CD14-positive monocyte (primary cell): Measurements from ENCODE around the gene PIM2. TPM values are rescaled to one million over a fixed set of nuclear protein-coding genes. Genes with fewer than 3 reads are reported as not detected.

Experiments
- DNase-seq, 3 donors: peaks; one replicate each; pipeline ENCODE4 v3.0.0-alpha.2; 2011 to 2022
- H2AFZ ChIP-seq: 2 replicates; pipeline ENCODE4 v1.6.0; 2012; ENCODE audit warnings: mild to moderate bottlenecking, low read depth, low read length, inconsistent platforms; ENCODE audit not compliant: insufficient read depth, poor library complexity, severe bottlenecking
- H3K27ac ChIP-seq, 2 donors: 1 replicate in 1 of 2; 2 replicates in 1 of 2; pipeline ENCODE4 v1.5.1; 2012 to 2013; ENCODE audit warnings: low read length in 2 of 2, control low read depth in 1 of 2, inconsistent platforms in 1 of 2, low read depth in 1 of 2, mild to moderate bottlenecking in 1 of 2
- H3K27me3 ChIP-seq, 2 donors: one replicate each; pipeline versions ENCODE4 v1.6.0 to v1.6.1; 2011 to 2013; ENCODE audit warnings: low read length in 2 of 2; ENCODE audit not compliant: control insufficient read depth in 2 of 2, insufficient read depth in 2 of 2
- H3K36me3 ChIP-seq, 2 donors: replicated peaks in 1 of 2; 1 replicate in 1 of 2; 2 replicates in 1 of 2; pipeline versions ENCODE4 v1.5.1 to v1.6.1; 2012 to 2013; ENCODE audit warnings: low read length in 2 of 2, control low read depth in 1 of 2, inconsistent platforms in 1 of 2, mild to moderate bottlenecking in 1 of 2; ENCODE audit not compliant: insufficient read depth in 2 of 2, control insufficient read depth in 1 of 2
- H3K4me1 ChIP-seq, 2 donors: 1 replicate in 1 of 2; 2 replicates in 1 of 2; pipeline versions ENCODE4 v1.5.1 to v1.6.1; 2012 to 2013; ENCODE audit warnings: low read length in 2 of 2, control low read depth in 1 of 2, inconsistent platforms in 1 of 2, mild to moderate bottlenecking in 1 of 2, moderate library complexity in 1 of 2; ENCODE audit not compliant: insufficient read depth in 2 of 2, control insufficient read depth in 1 of 2
- H3K4me2 ChIP-seq: replicated peaks from 2 replicates; pipeline ENCODE3; 2012; ENCODE audit warnings: low read length, moderate library complexity, mild to moderate bottlenecking; ENCODE audit not compliant: poor library complexity, severe bottlenecking; ENCODE audit errors: extremely low read depth
- H3K4me3 ChIP-seq, 3 experiments: fragments of 200-600 bp in 1 of 3; sonication (generic) in 1 of 3; replicated peaks in 1 of 3; 1 replicate in 2 of 3; 2 replicates in 1 of 3; pipeline ENCODE4 v1.5.1; 2011 to 2013; ENCODE audit warnings: low read length in 3 of 3, mild to moderate bottlenecking in 3 of 3, control low read depth in 2 of 3, low read depth in 2 of 3, inconsistent platforms in 1 of 3, moderate library complexity in 1 of 3
- H3K79me2 ChIP-seq: 2 replicates; pipeline ENCODE4 v1.6.0; 2012; ENCODE audit warnings: mild to moderate bottlenecking, control low read depth, inconsistent platforms, low read length, moderate library complexity; ENCODE audit not compliant: insufficient read depth
- H3K9ac ChIP-seq: 2 replicates; pipeline ENCODE4 v1.6.0; 2017; ENCODE audit warnings: low read length, mild to moderate bottlenecking; ENCODE audit not compliant: insufficient read depth, poor library complexity, severe bottlenecking
- H3K9me3 ChIP-seq, 2 donors: replicated peaks in 1 of 2; 1 replicate in 1 of 2; 2 replicates in 1 of 2; pipeline versions ENCODE4 v1.5.1 to v1.6.1; 2012 to 2013; ENCODE audit warnings: low read length in 2 of 2, control low read depth in 1 of 2; ENCODE audit not compliant: control insufficient read depth in 1 of 2, insufficient read depth in 1 of 2
- H4K20me1 ChIP-seq: 2 replicates; pipeline ENCODE4 v1.6.0; 2012; ENCODE audit warnings: mild to moderate bottlenecking, low read length, control low read depth, moderate library complexity; ENCODE audit not compliant: insufficient read depth
- H3K27ac Mint-ChIP-seq, 7 donors: one replicate each; pipeline ENCODE4 v1.8.0; 2020; ENCODE audit warnings: mild to moderate bottlenecking in 7 of 7, mixed read lengths in 7 of 7, moderate library complexity in 6 of 7, inconsistent platforms in 2 of 7
- H3K27me3 Mint-ChIP-seq, 3 donors: one replicate each; pipeline ENCODE4 v1.8.0; 2021 to 2022; ENCODE audit warnings: low read depth in 3 of 3, mild to moderate bottlenecking in 3 of 3, mixed read lengths in 3 of 3, moderate library complexity in 3 of 3, inconsistent platforms in 1 of 3
- H3K36me3 Mint-ChIP-seq, 2 donors: one replicate each; pipeline ENCODE4 v1.8.0; 2020; ENCODE audit warnings: mixed read lengths in 2 of 2, inconsistent platforms in 1 of 2, mild to moderate bottlenecking in 1 of 2
- H3K4me1 Mint-ChIP-seq: one replicate; pipeline ENCODE4 v1.8.0; 2020; ENCODE audit warnings: mild to moderate bottlenecking, mixed read lengths
- H3K4me3 Mint-ChIP-seq, 2 donors: one replicate each; pipeline ENCODE4 v1.8.0; 2020; ENCODE audit warnings: mild to moderate bottlenecking in 2 of 2, mixed read lengths in 2 of 2, moderate library complexity in 1 of 2
- H3K9me3 Mint-ChIP-seq, 7 donors: one replicate each; pipeline ENCODE4 v1.8.0; 2020 to 2022; ENCODE audit warnings: mixed read lengths in 7 of 7, mild to moderate bottlenecking in 6 of 7, moderate library complexity in 6 of 7, inconsistent platforms in 2 of 7
- CTCF ChIP-seq: fragments of 200-600 bp; IDR thresholded peaks from one replicate; pipeline ENCODE4 v1.8.0; 2022; ENCODE audit warnings: antibody characterized with exemption, mild to moderate bottlenecking
- WGBS: methylation state at CpG from one replicate; pipeline ENCODE4 v1.1.5; 2013; ENCODE audit warnings: missing lambda C conversion rate; ENCODE audit not compliant: insufficient coverage; 5-methylcytosine and 5-hydroxymethylcytosine counted together
- intact Hi-C, 2 donors: fragments of 100-400 bp; cut with micrococcal nuclease; formaldehyde crosslinking; loops; one replicate each; pipeline versions ENCODE4 v1.15.0 to v1.15.1; 2023
- polyA plus RNA-seq, 3 donors: library from polyadenylated mRNA; depleted of rRNA in 1 of 3; unstranded in 2 of 3; stranded (reverse) in 1 of 3; fragments of 300-500 nt in 2 of 3; fragments of >200 nt in 1 of 3; fragmentation: Illumina TruSeq in 2 of 3; gene quantifications; 1 replicate in 2 of 3; 2 replicates in 1 of 3; pipeline ENCODE4 v1.2.3, GENCODE V29; 2012 to 2021

PIM2 gene
- polyA plus RNA-seq, 3 donors, result 6.7 to 39.4 (median 9.9) TPM

GRCh38 chrX:48919947-48920717, 1.3 kb upstream of the PIM2 start:
- Mint-ChIP-seq H3K36me3 (peaks cover 23 to 34% of the 10 kb centered on the region in 2 donors), H3K27ac (peak overlapping the region in 5 of 7 donors; percentile 88 to 94 (median 89)), H3K4me1 (peaks cover 26% of the 10 kb centered on the region), H3K9me3 (peaks cover 0 to 9% (median 2%) of the 10 kb centered on the region in 7 donors), H3K27me3 (peaks cover 0 to 12% (median 0%) of the 10 kb centered on the region in 3 donors), H3K4me3 (peak overlapping the region; percentile 79 to 86)
- peaks cover 10% of the 10 kb centered on the region for H3K79me2 ChIP-seq
- intact Hi-C loops, result loop anchor here (5.0 to 10.0 kb wide), 3 partner anchors 37 to 235 kb away; partner anchors contain the start of genes OTUD5 (in 1 of the 2), TFE3 (in 1 of the 2) and WAS (in 1 of the 2)
- peak overlapping the region; percentile 86 for H3K4me2 ChIP-seq
- peaks cover 19 to 33% of the 10 kb centered on the region in 2 donors for H3K36me3 ChIP-seq
- no peak overlapping the region for H2AFZ ChIP-seq
- peak in 1 of 3 donors; percentile 26 for DNase-seq
- no peak for TF ChIP-seq CTCF
- no peaks in the 10 kb centered on the region for H3K27me3 ChIP-seq
- no peak overlapping the region for H3K27ac ChIP-seq
- 6% methylated on average over 4 of the region's 8 CpGs for WGBS
- peaks cover 24 to 27% of the 10 kb centered on the region in 2 donors for H3K4me1 ChIP-seq
- no peaks in the 10 kb centered on the region for H4K20me1 ChIP-seq
- no peak overlapping the region for H3K9ac ChIP-seq
- no peaks in the 10 kb centered on the region for H3K9me3 ChIP-seq
- no peak overlapping the region for H3K4me3 ChIP-seq

- Histone ChIP-seq H3K79me2 (peaks cover 10% of the 10 kb centered on the region), H4K20me1 (no peaks in the 10 kb centered on the region), H3K36me3 (peaks cover 20 to 35% of the 10 kb centered on the region in 2 donors), H3K27me3 (no peaks in the 10 kb centered on the region), H3K4me3 (peak overlapping the region; percentile 13 to 78 (median 68)), H3K27ac (peak overlapping the region; percentile 59), H3K4me1 (peaks cover 24 to 27% of the 10 kb centered on the region in 2 donors), H2AFZ (peak overlapping the region; percentile 49), H3K9ac (peak overlapping the region; percentile 63), H3K9me3 (no peaks in the 10 kb centered on the region), H3K4me2 (peak overlapping the region; percentile 86)
- TF ChIP-seq CTCF, result no peak
- Mint-ChIP-seq H3K27ac (peak overlapping the region; percentile 88 to 94 (median 90)), H3K27me3 (peaks cover 0 to 12% (median 0%) of the 10 kb centered on the region in 3 donors), H3K4me3 (peak overlapping the region; percentile 79 to 86), H3K4me1 (peaks cover 26% of the 10 kb centered on the region), H3K9me3 (peaks cover 0 to 9% (median 2%) of the 10 kb centered on the region in 7 donors), H3K36me3 (peaks cover 28 to 35% of the 10 kb centered on the region in 2 donors)
- whole genome bisulfite sequencing, result 0% methylated on average over 4 of the region's 15 CpGs
- intact Hi-C loops, result loop anchor here (5.0 to 10.0 kb wide), 3 partner anchors 38 to 235 kb away; partner anchors contain the start of genes OTUD5 (in 1 of the 2), TFE3 (in 1 of the 2) and WAS (in 1 of the 2)
- DNase-seq, result peak in 2 of 3 donors; percentile 1 to 35
Observed at GRCh38 chrX:48919360-48919841, 577 bp upstream of the PIM2 start.
